Keratinocyte (primary cell): ENCODE results near the gene KCNN2.

Experiments
- CTCF ChIP-seq, 3 experiments: IDR thresholded peaks in 1 of 3; conservative IDR thresholded peaks in 1 of 3; optimal IDR thresholded peaks in 1 of 3; 2 replicates in 2 of 3; 3 replicates in 1 of 3; pipeline versions ENCODE3 to v1.5.1; 2011; ENCODE audit warnings: low read length in 3 of 3, mild to moderate bottlenecking in 3 of 3, moderate library complexity in 2 of 3, control low read depth in 1 of 3, inconsistent platforms in 1 of 3; ENCODE audit not compliant: insufficient read depth in 2 of 3; ENCODE audit errors: extremely low read depth in 1 of 3
- EZH2 ChIP-seq: IDR thresholded peaks from one replicate; pipeline ENCODE4 v1.6.1; 2012; ENCODE audit warnings: inconsistent platforms, mild to moderate bottlenecking, low read length, moderate library complexity

DNA sequence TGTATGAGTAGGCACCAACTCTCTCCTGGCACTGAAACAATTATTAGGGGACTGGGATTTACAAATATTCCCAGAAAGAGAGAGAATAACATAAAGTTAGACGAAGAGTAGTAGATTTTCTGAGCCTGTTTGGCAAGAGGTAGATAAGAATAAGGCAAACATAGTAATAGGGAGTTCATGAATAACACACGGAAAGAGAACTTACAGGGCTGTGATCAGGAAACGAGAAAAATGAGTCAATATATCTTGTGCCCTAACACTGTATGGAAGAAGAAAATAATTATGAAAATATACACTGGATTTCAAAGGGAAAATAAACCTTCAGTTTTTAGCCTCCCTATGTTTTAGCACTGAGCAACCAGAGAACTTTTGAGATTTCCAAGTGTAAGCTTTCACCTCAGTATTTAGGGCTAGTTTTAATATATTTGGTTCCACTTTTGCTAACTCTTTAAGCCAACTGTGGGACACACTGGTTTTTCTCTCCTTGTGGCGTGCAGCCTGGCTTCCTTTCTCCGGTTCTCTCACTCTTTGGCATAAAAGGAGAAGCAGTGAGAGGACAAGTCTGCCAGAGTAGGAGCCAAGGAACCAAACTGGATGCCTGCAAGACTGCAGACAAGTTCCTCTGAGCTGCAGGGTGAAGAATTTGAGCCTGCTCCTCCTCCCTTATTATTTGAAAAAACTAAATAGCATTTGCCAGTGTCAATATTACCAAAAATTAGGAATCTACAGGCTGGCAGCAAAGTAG lies 6.6 kb upstream of the KCNN2 start:
- TF ChIP-seq CTCF (optimal IDR thresholded peaks at IDR 0.05 in 1 of 3, IDR thresholded peaks at IDR 0.05 in 1 of 3, conservative IDR thresholded peaks at IDR 0.05 in 1 of 3; ENCODE audit: extremely low read depth in 1 of 3, insufficient read depth in 2 of 3, low read length in 3 of 3) (no peak), EZH2 (no peak)
